ENCODE data around the gene CFD.
"Not testable (repeated sequence)": the region's sequence is repeated elsewhere in the genome, so short reads cannot be mapped to it uniquely, and the experiment has no call there.

Gene CFD

GRCh38 chr19:858868-859843 lies at the start of gene CFD:
Gene CFD, plus strand, starts transcription at chr19:859664. Its CDS starts 26 bp downstream, at chr19:859690.
- FAIRE-seq: no peak

GRCh38 chr19:810077-810855 lies 49.2 kb upstream of the CFD start:
- FAIRE-seq: no peak

GRCh38 chr19:810883-811489 lies 48.5 kb upstream of the CFD start:
- no peak for FAIRE-seq

GRCh38 chr19:811506-812048 lies 47.9 kb upstream of the CFD start:
- FAIRE-seq: no peak

GRCh38 chr19:812049-812746 lies 47.3 kb upstream of the CFD start:
- no peak for FAIRE-seq

GRCh38 chr19:812747-813218 lies 46.7 kb upstream of the CFD start:
- FAIRE-seq: no peak

- no peak for FAIRE-seq
Measured at GRCh38 chr19:813219-814151, 46.0 kb upstream of the CFD start.

- no peak for FAIRE-seq
Measured at GRCh38 chr19:814152-815078, 45.0 kb upstream of the CFD start.

- no peak for FAIRE-seq
Measured at GRCh38 chr19:815079-815774, 44.2 kb upstream of the CFD start.

GRCh38 chr19:815775-816499 lies 43.5 kb upstream of the CFD start:
- FAIRE-seq: no peak

GRCh38 chr19:816500-816857 lies 43.0 kb upstream of the CFD start:
- FAIRE-seq: no peak

- FAIRE-seq: not testable (repeated sequence)
Measured at GRCh38 chr19:820212-820611, 39.3 kb upstream of the CFD start.

- FAIRE-seq: no peak
Measured at GRCh38 chr19:821231-821824, 38.1 kb upstream of the CFD start.

- FAIRE-seq: no peak
Measured at GRCh38 chr19:821825-822503, 37.5 kb upstream of the CFD start, which contains the start of gene PLPPR3. Gene PLPPR3, minus strand, starts transcription at chr19:821955. Its CDS starts 396 bp downstream, at chr19:821559.

GRCh38 chr19:823565-824121 lies 35.8 kb upstream of the CFD start:
- no peak for FAIRE-seq

- no peak for FAIRE-seq
Measured at GRCh38 chr19:824885-825284, 34.6 kb upstream of the CFD start.

Measured in A204.1 (cell line).